Adrenal gland (tissue), 5 donors: Measurements from ENCODE around the gene CMTM8.

Experiments used
- CTCF ChIP-seq, 6 experiments: fragments of 450-650 bp in 4 of 6; fragments of 200-600 bp in 2 of 6; sonication (generic) in 1 of 6; IDR thresholded peaks; 1 replicate in 5 of 6; 2 replicates in 1 of 6; pipeline versions ENCODE4 v1.5.1 to v1.8.0; 2016 to 2021; ENCODE audit warnings: antibody characterized with exemption in 6 of 6, mild to moderate bottlenecking in 2 of 6, moderate library complexity in 1 of 6
- POLR2A ChIP-seq, 2 donors: fragments of 450-650 bp; IDR thresholded peaks; one replicate each; pipeline ENCODE4 v1.6.1; 2017; ENCODE audit warnings: antibody characterized with exemption in 2 of 2, mild to moderate bottlenecking in 2 of 2, moderate library complexity in 1 of 2
- donor health status: DM: no; HTN: no; CAD: no.

GRCh38 chr3:32200490-32200889, 38.0 kb upstream of the CMTM8 start:
- no peak for TF ChIP-seq CTCF (IDR thresholded peaks at IDR 0.05)
- TF ChIP-seq POLR2A (IDR thresholded peaks at IDR 0.05): no peak
